RWPE2 (cell line): ENCODE data around the gene SLC37A1.

ENCODE experiments used
- ATAC-seq: fragments of 200-7000 bp; cut with Tn5 transposase; 3 replicates; pipeline ENCODE4 v1.9.1; 2021; ENCODE audit warnings: low read depth
- DNase-seq: peaks from one replicate; pipeline ENCODE4 v3.0.0-alpha.2; 2020; ENCODE audit warnings: low spot score
- H3K27ac ChIP-seq: fragments of 450-650 bp; 2 replicates; pipeline ENCODE4 v1.5.1; 2017; ENCODE audit warnings: mild to moderate bottlenecking; ENCODE audit not compliant: poor library complexity, severe bottlenecking
- H3K27me3 ChIP-seq: fragments of 250-450 bp; sonication (Bioruptor Pico); 2 replicates; pipeline ENCODE4 v1.5.1; 2021; ENCODE audit warnings: mild to moderate bottlenecking, moderate library complexity; ENCODE audit not compliant: insufficient read depth, poor library complexity, severe bottlenecking
- H3K36me3 ChIP-seq: fragments of 250-450 bp; sonication (Bioruptor Pico); 2 replicates; pipeline ENCODE4 v1.5.1; 2020; ENCODE audit warnings: low read depth, mild to moderate bottlenecking, moderate library complexity
- H3K4me1 ChIP-seq: fragments of 250-450 bp; sonication (Bioruptor Pico); 2 replicates; pipeline ENCODE4 v1.5.1; 2021; ENCODE audit warnings: mild to moderate bottlenecking, moderate library complexity; ENCODE audit not compliant: insufficient read depth, poor library complexity, severe bottlenecking
- H3K4me3 ChIP-seq: fragments of 250-450 bp; sonication (Bioruptor Pico); 2 replicates; pipeline ENCODE4 v1.5.1; 2021; ENCODE audit warnings: mild to moderate bottlenecking, moderate library complexity; ENCODE audit not compliant: severe bottlenecking
- H3K9me3 ChIP-seq: fragments of 250-450 bp; sonication (Bioruptor Pico); 2 replicates; pipeline ENCODE4 v1.5.1; 2021; ENCODE audit warnings: mild to moderate bottlenecking, moderate library complexity; ENCODE audit not compliant: severe bottlenecking
- TF ChIP-seq, protein P1 (sequence below): fragments of 450-650 bp; IDR thresholded peaks from one replicate; pipeline ENCODE4 v1.5.1; 2017; ENCODE audit warnings: mild to moderate bottlenecking, moderate library complexity; ENCODE audit not compliant: poor library complexity, severe bottlenecking

The SLC37A1 gene

GRCh38 chr21:42619841-42620240, 106.2 kb downstream of the SLC37A1 start:
- Histone ChIP-seq H3K36me3 (no peaks in the 10 kb centered on the region), H3K9me3 (no peaks in the 10 kb centered on the region), H3K27me3 (peaks cover 5% of the 10 kb centered on the region), H3K27ac (no peak overlapping the region), H3K4me3 (no peak overlapping the region), H3K4me1 (peaks cover 2% of the 10 kb centered on the region)
- DNase-seq (peak; percentile 23), ATAC-seq (no peak)
- TF ChIP-seq, protein P1, sequence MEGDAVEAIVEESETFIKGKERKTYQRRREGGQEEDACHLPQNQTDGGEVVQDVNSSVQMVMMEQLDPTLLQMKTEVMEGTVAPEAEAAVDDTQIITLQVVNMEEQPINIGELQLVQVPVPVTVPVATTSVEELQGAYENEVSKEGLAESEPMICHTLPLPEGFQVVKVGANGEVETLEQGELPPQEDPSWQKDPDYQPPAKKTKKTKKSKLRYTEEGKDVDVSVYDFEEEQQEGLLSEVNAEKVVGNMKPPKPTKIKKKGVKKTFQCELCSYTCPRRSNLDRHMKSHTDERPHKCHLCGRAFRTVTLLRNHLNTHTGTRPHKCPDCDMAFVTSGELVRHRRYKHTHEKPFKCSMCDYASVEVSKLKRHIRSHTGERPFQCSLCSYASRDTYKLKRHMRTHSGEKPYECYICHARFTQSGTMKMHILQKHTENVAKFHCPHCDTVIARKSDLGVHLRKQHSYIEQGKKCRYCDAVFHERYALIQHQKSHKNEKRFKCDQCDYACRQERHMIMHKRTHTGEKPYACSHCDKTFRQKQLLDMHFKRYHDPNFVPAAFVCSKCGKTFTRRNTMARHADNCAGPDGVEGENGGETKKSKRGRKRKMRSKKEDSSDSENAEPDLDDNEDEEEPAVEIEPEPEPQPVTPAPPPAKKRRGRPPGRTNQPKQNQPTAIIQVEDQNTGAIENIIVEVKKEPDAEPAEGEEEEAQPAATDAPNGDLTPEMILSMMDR: no peak

DNA sequence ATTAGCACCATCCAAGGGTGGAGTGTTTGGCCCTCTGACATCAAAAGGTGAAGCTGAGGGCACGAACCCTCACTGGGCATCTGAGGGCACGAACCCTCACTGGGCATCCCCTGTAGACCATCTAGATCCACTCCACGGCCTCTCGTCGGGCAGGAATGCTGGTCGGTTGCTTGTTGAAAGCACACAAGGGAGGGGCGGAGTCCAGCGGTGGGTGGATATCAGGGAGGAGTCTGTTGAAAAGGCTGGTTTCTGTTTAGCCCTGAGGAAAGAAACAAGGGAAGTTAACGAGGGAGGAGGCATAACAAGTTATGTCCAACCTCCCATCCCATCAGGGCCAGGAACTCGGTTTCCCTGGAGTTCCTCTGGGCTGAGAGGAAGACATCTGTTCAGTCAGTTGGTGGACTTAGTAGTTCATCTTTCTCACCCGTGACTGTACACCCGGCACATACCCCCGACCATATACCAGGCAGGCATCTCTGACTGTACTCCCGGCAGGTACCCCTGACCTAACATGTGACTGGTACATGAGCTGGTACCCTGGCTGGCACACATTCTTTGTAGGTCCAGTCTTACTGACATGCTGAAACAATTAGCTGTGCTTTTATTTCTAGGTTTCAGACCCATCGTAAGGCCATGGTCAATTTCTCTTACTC, 107.6 kb downstream of the SLC37A1 start:
- no peaks in the 10 kb centered on the region for H3K36me3 ChIP-seq
- no peaks in the 10 kb centered on the region for H3K9me3 ChIP-seq
- peaks cover 5% of the 10 kb centered on the region for H3K27me3 ChIP-seq
- DNase-seq (peak; percentile 33), ATAC-seq (no peak)
- H3K4me1 ChIP-seq: no peaks in the 10 kb centered on the region
- H3K4me3 ChIP-seq: no peak overlapping the region
- H3K27ac ChIP-seq: no peak overlapping the region
- TF ChIP-seq, protein P1: no peak

- no peaks in the 10 kb centered on the region for H3K9me3 ChIP-seq
- no peak for DNase-seq
- TF ChIP-seq, protein P1: no peak
- H3K36me3 ChIP-seq: no peaks in the 10 kb centered on the region
- H3K4me1 ChIP-seq: no peaks in the 10 kb centered on the region
- no peak overlapping the region for H3K27ac ChIP-seq
- no peak overlapping the region for H3K4me3 ChIP-seq
- no peak for ATAC-seq
- peaks cover under 1% of the 10 kb centered on the region for H3K27me3 ChIP-seq
Observed at GRCh38 chr21:42621819-42622177, 108.1 kb downstream of the SLC37A1 start.

GRCh38 chr21:42622284-42622683, 108.6 kb downstream of the SLC37A1 start:
- Histone ChIP-seq H3K27ac (no peak overlapping the region), H3K9me3 (no peaks in the 10 kb centered on the region), H3K27me3 (no peaks in the 10 kb centered on the region), H3K36me3 (no peaks in the 10 kb centered on the region), H3K4me1 (no peaks in the 10 kb centered on the region), H3K4me3 (no peak overlapping the region)
- ATAC-seq: no peak
- no peak for DNase-seq
- TF ChIP-seq, protein P1: no peak

DNA sequence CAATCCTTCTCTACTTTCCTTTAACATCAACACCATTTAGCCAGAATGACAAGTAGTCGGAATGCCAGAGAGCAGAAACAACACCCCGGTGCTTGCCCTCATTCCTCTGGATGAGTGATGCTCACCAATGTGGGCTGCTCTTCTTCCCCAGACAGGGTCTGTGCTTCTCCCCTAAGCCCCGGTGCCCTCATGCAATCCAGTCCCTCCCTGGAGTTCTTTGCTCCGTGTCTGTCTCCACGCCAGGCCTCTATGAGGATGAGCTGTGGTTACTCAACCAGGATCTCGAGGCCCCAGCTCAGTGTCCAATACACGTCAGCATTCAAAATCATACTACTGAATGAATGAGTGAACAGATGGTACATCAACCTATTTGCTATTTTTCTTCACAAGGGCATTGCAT, 110.0 kb downstream of the SLC37A1 start:
- Histone ChIP-seq H3K36me3 (no peaks in the 10 kb centered on the region), H3K4me1 (no peaks in the 10 kb centered on the region), H3K27me3 (no peaks in the 10 kb centered on the region), H3K27ac (no peak overlapping the region), H3K9me3 (no peaks in the 10 kb centered on the region), H3K4me3 (no peak overlapping the region)
- ATAC-seq (no peak), DNase-seq (peak; percentile 19)
- TF ChIP-seq, protein P1: no peak
